H9 (cell line): ENCODE data around the gene ANK2. TPM values are rescaled to one million over a fixed set of nuclear protein-coding genes. Genes with fewer than 3 reads are reported as not detected.

ENCODE experiments used
- DNase-seq: peaks from one replicate; pipeline ENCODE4 v3.0.0-alpha.2; 2017
- H2AFZ ChIP-seq: one replicate; pipeline ENCODE4 v1.6.1; 2013; ENCODE audit warnings: mild to moderate bottlenecking, low read length, control low read depth, moderate library complexity
- H2AK5ac ChIP-seq: 2 replicates; pipeline ENCODE4 v1.6.1; 2013; ENCODE audit warnings: low read length, control low read depth, mixed read lengths; ENCODE audit not compliant: insufficient read length
- H2BK120ac ChIP-seq: one replicate; pipeline ENCODE4 v1.6.1; 2013; ENCODE audit warnings: low read depth, mild to moderate bottlenecking, low read length, control low read depth, inconsistent platforms; ENCODE audit not compliant: poor library complexity, severe bottlenecking
- H2BK12ac ChIP-seq: 2 replicates; pipeline ENCODE4 v1.6.1; 2013; ENCODE audit warnings: low read length, control low read depth, mixed read lengths, low read depth; ENCODE audit not compliant: insufficient read length
- H2BK15ac ChIP-seq: 2 replicates; pipeline ENCODE4 v1.6.1; 2013; ENCODE audit warnings: low read depth, low read length, control low read depth
- H2BK20ac ChIP-seq: one replicate; pipeline ENCODE4 v1.6.1; 2013; ENCODE audit warnings: low read depth, mild to moderate bottlenecking, low read length, control low read depth, inconsistent platforms; ENCODE audit not compliant: poor library complexity, severe bottlenecking
- H2BK5ac ChIP-seq: 2 replicates; pipeline ENCODE4 v1.6.1; 2013; ENCODE audit warnings: low read length, control low read depth, mixed read lengths; ENCODE audit not compliant: insufficient read length
- H3K14ac ChIP-seq: 2 replicates; pipeline ENCODE4 v1.6.1; 2013; ENCODE audit warnings: low read length, control low read depth; ENCODE audit not compliant: insufficient read depth
- H3K18ac ChIP-seq: 2 replicates; pipeline ENCODE4 v1.6.1; 2013; ENCODE audit warnings: low read depth, mild to moderate bottlenecking, mixed read lengths, low read length, control low read depth; ENCODE audit not compliant: insufficient read length
- H3K23ac ChIP-seq: 2 replicates; pipeline ENCODE4 v1.6.1; 2013; ENCODE audit warnings: low read length, control low read depth, mixed read lengths, low read depth; ENCODE audit not compliant: insufficient read length
- H3K23me2 ChIP-seq: 2 replicates; pipeline ENCODE4 v1.6.1; 2013; ENCODE audit warnings: low read depth, mild to moderate bottlenecking, mixed read lengths, low read length, control low read depth; ENCODE audit not compliant: insufficient read length, poor library complexity, severe bottlenecking
- H3K27ac ChIP-seq: 2 replicates; pipeline ENCODE4 v1.5.1; 2013; ENCODE audit warnings: low read length, control low read depth, mixed read lengths, low read depth; ENCODE audit not compliant: insufficient read length
- H3K27me3 ChIP-seq: 2 replicates; pipeline ENCODE4 v1.6.1; 2013; ENCODE audit warnings: low read length, control low read depth, inconsistent platforms; ENCODE audit not compliant: insufficient read depth
- H3K4ac ChIP-seq: 2 replicates; pipeline ENCODE4 v1.6.1; 2013; ENCODE audit warnings: low read depth, mild to moderate bottlenecking, control low read depth, inconsistent platforms, low read length, moderate library complexity
- H3K4me1 ChIP-seq: 2 replicates; pipeline ENCODE4 v1.6.1; 2013; ENCODE audit warnings: low read length, control low read depth, inconsistent platforms; ENCODE audit not compliant: insufficient read depth
- H3K4me2 ChIP-seq: 2 replicates; pipeline ENCODE4 v1.6.1; 2013; ENCODE audit warnings: low read length, control low read depth, mixed read lengths; ENCODE audit not compliant: insufficient read length, insufficient read depth
- H3K56ac ChIP-seq: 2 replicates; pipeline ENCODE4 v1.6.1; 2013; ENCODE audit warnings: low read depth, mild to moderate bottlenecking, mixed read lengths, low read length, control low read depth; ENCODE audit not compliant: insufficient read length
- H3K79me1 ChIP-seq: 2 replicates; pipeline ENCODE4 v1.6.1; 2013; ENCODE audit warnings: low read depth, mild to moderate bottlenecking, moderate library complexity, low read length, control low read depth, inconsistent platforms; ENCODE audit not compliant: insufficient read depth, poor library complexity, severe bottlenecking
- H3K79me2 ChIP-seq: 2 replicates; pipeline ENCODE4 v1.6.1; 2013; ENCODE audit warnings: low read length, control low read depth, inconsistent platforms; ENCODE audit not compliant: insufficient read depth
- H3K9ac ChIP-seq: 2 replicates; pipeline ENCODE4 v1.6.1; 2013; ENCODE audit warnings: low read length, control low read depth, mixed read lengths; ENCODE audit not compliant: insufficient read length; ENCODE audit errors: extremely low read depth
- H3K9me3 ChIP-seq: one replicate; pipeline ENCODE4 v1.6.1; 2013; ENCODE audit warnings: low read depth, low read length, inconsistent platforms; ENCODE audit not compliant: control insufficient read depth
- H3T11ph ChIP-seq: one replicate; pipeline ENCODE4 v1.6.1; 2013; ENCODE audit warnings: mild to moderate bottlenecking, low read length, control low read depth, inconsistent platforms
- H4K20me1 ChIP-seq: one replicate; pipeline ENCODE4 v1.6.1; 2013; ENCODE audit not compliant: control insufficient read depth, insufficient read length, insufficient read depth
- H4K5ac ChIP-seq: 2 replicates; pipeline ENCODE4 v1.6.1; 2013; ENCODE audit warnings: low read depth, mild to moderate bottlenecking, mixed read lengths, low read length, control low read depth; ENCODE audit not compliant: insufficient read length
- H4K8ac ChIP-seq: replicated peaks from 2 replicates; pipeline ENCODE4 v1.6.1; 2013; ENCODE audit warnings: low read length, control low read depth, mixed read lengths, low read depth; ENCODE audit not compliant: insufficient read length
- H4K91ac ChIP-seq: 2 replicates; pipeline ENCODE4 v1.6.1; 2013; ENCODE audit warnings: low read depth, mild to moderate bottlenecking, moderate library complexity, mixed read lengths, low read length, control low read depth; ENCODE audit not compliant: insufficient read length
- H3K27ac Mint-ChIP-seq, 3 experiments: 2 replicates in 2 of 3; 3 replicates in 1 of 3; pipeline ENCODE4 v1.8.0; 2020 to 2021; ENCODE audit warnings: mixed read lengths in 3 of 3, mild to moderate bottlenecking in 1 of 3, moderate library complexity in 1 of 3
- H3K27me3 Mint-ChIP-seq: 2 replicates; pipeline ENCODE4 v1.8.0; 2021; ENCODE audit warnings: low read depth, mild to moderate bottlenecking, moderate library complexity, mixed read lengths
- H3K36me3 Mint-ChIP-seq, 3 experiments: 2 replicates in 2 of 3; 3 replicates in 1 of 3; pipeline ENCODE4 v1.8.0; 2020 to 2021; ENCODE audit warnings: low read depth in 3 of 3, mixed read lengths in 3 of 3; ENCODE audit not compliant: insufficient read depth in 1 of 3
- H3K4me1 Mint-ChIP-seq, 2 experiments: 2 replicates each; pipeline ENCODE4 v1.8.0; 2020; ENCODE audit warnings: mixed read lengths in 2 of 2
- H3K4me3 Mint-ChIP-seq, 2 experiments: 2 replicates in 1 of 2; 3 replicates in 1 of 2; pipeline ENCODE4 v1.8.0; 2020 to 2021; ENCODE audit warnings: mild to moderate bottlenecking in 2 of 2, mixed read lengths in 2 of 2, moderate library complexity in 1 of 2
- H3K9me3 Mint-ChIP-seq, 2 experiments: 2 replicates in 1 of 2; 3 replicates in 1 of 2; pipeline ENCODE4 v1.8.0; 2020; ENCODE audit warnings: mild to moderate bottlenecking in 2 of 2, mixed read lengths in 2 of 2, moderate library complexity in 1 of 2
- CTCF ChIP-seq: fragments of 200-600 bp; sonication (generic); conservative IDR thresholded peaks from 3 replicates; pipeline ENCODE4 v1.8.0; 2021; ENCODE audit warnings: antibody characterized with exemption, mild to moderate bottlenecking
- WGBS: extraction: QIAGEN DNeasy Blood & Tissue Kit; methylation state at CpG from one replicate; pipeline ENCODE4 v1.1.7; 2013; ENCODE audit warnings: missing lambda C conversion rate, low lambda C conversion rate, mixed read lengths; ENCODE audit not compliant: insufficient read length; ENCODE audit errors: extremely low coverage; 5-methylcytosine and 5-hydroxymethylcytosine counted together
- total RNA-seq: library from RNA; stranded (reverse); gene quantifications from 2 replicates; pipeline ENCODE4 v1.2.1, GENCODE V29; 2021

The ANK2 gene
- total RNA-seq, 1 experiment from 2014 or later: 36.8 TPM

- Histone ChIP-seq H3T11ph (no peak overlapping the region), H3K18ac (no peak overlapping the region), H3K79me1 (no peaks in the 10 kb centered on the region), H3K23me2 (no peaks in the 10 kb centered on the region), H3K79me2 (no peaks in the 10 kb centered on the region), H2BK5ac (no peak overlapping the region), H3K4ac (no peak overlapping the region), H3K9me3 (no peaks in the 10 kb centered on the region), H3K4me2 (no peak overlapping the region), H2BK20ac (no peak overlapping the region), H3K14ac (no peak overlapping the region), H3K27ac (no peak overlapping the region), H3K23ac (no peak overlapping the region), H2AFZ (no peak overlapping the region), H4K8ac (no peak overlapping the region), H2BK12ac (no peak overlapping the region), H3K56ac (no peak overlapping the region), H3K27me3 (no peaks in the 10 kb centered on the region), H2BK15ac (no peak overlapping the region), H4K20me1 (no peaks in the 10 kb centered on the region), H2AK5ac (no peak overlapping the region), H4K5ac (no peak overlapping the region), H2BK120ac (no peak overlapping the region), H3K9ac (no peak overlapping the region), H3K4me1 (no peaks in the 10 kb centered on the region; the same call in 1 of the 2 replicates), H4K91ac (no peak overlapping the region)
- peak overlapping the region in 1 of 3 experiments; percentile 41; a peak in 1 of 7 replicates for H3K27ac Mint-ChIP-seq
- peaks cover 35 to 59% of the 10 kb centered on the region in 2 experiments for H3K4me1 Mint-ChIP-seq
- no CpG with 5 or more reads among the region's 4 CpGs for WGBS
- DNase-seq: no peak
- no peaks in the 10 kb centered on the region for H3K36me3 Mint-ChIP-seq
- no peaks in the 10 kb centered on the region for H3K27me3 Mint-ChIP-seq
- no peak overlapping the region for H3K4me3 Mint-ChIP-seq
- no peaks in the 10 kb centered on the region for H3K9me3 Mint-ChIP-seq
- TF ChIP-seq CTCF: no peak
Measured at GRCh38 chr4:113109106-113109718, 59.8 kb downstream of the ANK2 start.
